Nephron (organoid): ENCODE data around the gene TRABD.

Experiments used
- H3K27ac Mint-ChIP-seq, 3 experiments: 2 replicates each; pipeline ENCODE4 v1.8.0; 2020; ENCODE audit warnings: mixed read lengths in 3 of 3, mild to moderate bottlenecking in 2 of 3, moderate library complexity in 1 of 3
- H3K27me3 Mint-ChIP-seq: 2 replicates; pipeline ENCODE4 v1.8.0; 2021; ENCODE audit warnings: low read depth, mild to moderate bottlenecking, moderate library complexity, mixed read lengths
- H3K36me3 Mint-ChIP-seq: 2 replicates; pipeline ENCODE4 v1.8.0; 2020; ENCODE audit warnings: low read depth, mixed read lengths
- H3K4me1 Mint-ChIP-seq: 2 replicates; pipeline ENCODE4 v1.8.0; 2020; ENCODE audit warnings: mixed read lengths
- H3K4me3 Mint-ChIP-seq, 3 experiments: 2 replicates each; pipeline ENCODE4 v1.8.0; 2020; ENCODE audit warnings: mild to moderate bottlenecking in 3 of 3, mixed read lengths in 3 of 3, moderate library complexity in 2 of 3
- H3K9me3 Mint-ChIP-seq: 2 replicates; pipeline ENCODE4 v1.8.0; 2020; ENCODE audit warnings: mixed read lengths
- TF ChIP-seq, protein P1 (sequence below), 3 experiments: fragments of 200-600 bp; sonication (generic); IDR thresholded peaks; one replicate each; pipeline ENCODE4 v1.5.0; 2021; ENCODE audit warnings: antibody characterized with exemption in 3 of 3; ENCODE audit not compliant: unreplicated experiment in 3 of 3

Gene TRABD

DNA sequence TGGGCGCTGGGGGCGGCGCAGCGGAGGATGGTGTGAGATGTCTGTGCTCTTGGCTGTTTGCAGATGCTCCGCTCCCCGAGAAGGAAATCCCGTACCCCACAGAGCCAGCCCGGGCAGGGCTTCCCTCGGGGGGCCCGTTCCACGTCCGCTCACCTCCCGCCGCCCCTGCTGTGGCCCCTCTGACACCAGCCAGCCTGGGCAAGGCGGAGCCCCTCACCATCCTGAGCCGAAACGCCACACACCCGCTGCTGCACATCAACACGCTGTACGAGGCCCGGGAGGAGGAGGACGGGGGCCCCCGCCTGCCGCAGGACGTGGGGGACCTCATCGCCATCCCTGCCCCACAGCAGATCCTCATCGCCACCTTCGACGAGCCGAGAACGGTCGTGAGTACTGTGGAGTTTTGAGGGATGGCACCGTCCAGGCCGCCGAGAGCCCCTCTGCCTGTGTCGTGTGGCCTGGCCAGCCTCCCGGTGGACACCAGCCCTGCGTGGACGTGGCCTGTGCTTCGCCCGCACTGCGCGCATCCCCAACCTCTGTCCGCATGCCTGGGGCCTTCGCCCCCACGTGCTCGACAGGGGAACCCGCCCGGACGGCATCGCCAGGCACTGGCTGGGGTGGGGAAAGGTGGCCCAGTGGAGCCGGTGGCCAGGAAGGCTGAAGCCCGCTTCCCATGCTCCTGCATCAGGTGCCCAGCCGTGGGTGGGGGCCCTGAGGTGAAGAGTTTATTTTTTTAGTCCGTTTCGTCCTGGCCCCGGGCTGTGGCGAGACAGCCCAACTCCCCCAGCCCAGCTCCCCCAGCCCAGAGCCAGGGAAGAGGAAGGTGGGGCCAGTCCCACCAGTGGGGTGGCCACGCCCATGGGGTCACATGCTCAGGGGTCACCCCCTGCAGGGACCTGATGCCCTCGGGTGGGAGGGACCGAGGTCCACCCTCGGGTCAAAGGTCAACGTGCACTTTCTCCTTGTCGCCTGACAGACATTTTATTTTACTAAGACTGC is 6.5 kb upstream of the TRABD start:
- TF ChIP-seq, protein P1, sequence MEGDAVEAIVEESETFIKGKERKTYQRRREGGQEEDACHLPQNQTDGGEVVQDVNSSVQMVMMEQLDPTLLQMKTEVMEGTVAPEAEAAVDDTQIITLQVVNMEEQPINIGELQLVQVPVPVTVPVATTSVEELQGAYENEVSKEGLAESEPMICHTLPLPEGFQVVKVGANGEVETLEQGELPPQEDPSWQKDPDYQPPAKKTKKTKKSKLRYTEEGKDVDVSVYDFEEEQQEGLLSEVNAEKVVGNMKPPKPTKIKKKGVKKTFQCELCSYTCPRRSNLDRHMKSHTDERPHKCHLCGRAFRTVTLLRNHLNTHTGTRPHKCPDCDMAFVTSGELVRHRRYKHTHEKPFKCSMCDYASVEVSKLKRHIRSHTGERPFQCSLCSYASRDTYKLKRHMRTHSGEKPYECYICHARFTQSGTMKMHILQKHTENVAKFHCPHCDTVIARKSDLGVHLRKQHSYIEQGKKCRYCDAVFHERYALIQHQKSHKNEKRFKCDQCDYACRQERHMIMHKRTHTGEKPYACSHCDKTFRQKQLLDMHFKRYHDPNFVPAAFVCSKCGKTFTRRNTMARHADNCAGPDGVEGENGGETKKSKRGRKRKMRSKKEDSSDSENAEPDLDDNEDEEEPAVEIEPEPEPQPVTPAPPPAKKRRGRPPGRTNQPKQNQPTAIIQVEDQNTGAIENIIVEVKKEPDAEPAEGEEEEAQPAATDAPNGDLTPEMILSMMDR (IDR thresholded peaks at IDR 0.05; ENCODE audit: unreplicated experiment in 3 of 3), result no peak
- Mint-ChIP-seq H3K9me3 (no peaks in the 10 kb centered on the region), H3K27ac (peak overlapping the region in 1 of 3 experiments; percentile 29), H3K4me3 (peak overlapping the region in 1 of 3 experiments; percentile 12), H3K4me1 (no peaks in the 10 kb centered on the region), H3K27me3 (peaks cover 15% of the 10 kb centered on the region), H3K36me3 (no peaks in the 10 kb centered on the region)

DNA sequence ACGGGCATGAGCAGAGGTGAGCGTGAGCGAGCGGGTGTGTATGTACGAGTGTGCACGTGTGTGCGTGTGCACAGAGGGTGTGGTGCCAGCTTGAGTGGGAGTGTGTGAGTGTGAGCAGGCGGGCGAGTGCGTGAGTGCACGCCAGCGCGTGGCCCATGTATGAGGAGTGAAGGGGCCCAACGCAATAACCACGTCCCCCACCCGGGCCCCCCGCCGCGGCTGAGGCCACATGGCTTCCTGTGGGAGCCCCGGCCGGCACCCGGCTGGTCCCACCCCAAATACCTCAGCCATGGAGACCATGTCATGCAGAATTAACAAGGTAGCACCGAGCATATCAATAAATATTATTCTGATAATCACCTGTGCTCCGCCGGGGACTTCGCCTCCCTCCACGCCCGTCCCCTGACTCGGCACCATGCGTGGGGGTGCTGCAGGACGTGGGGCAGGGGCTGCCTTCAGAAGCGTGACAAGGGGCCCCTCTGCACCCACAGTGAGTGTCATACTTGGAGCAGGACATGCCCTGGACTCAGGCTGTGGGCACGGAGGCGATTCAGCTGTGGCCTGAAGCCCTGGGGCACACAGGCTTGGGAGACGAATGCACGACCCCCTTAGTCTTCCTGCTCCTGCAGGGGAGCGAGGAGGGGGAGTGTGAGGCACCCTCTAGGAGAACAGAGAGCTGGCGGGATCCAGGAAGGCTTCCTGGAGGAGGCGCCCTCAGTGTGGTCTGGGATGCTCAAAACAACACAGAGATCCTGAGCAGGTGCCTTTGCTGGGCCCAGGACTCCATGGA is 5.6 kb upstream of the TRABD start:
- Mint-ChIP-seq H3K27me3 (peaks cover 8% of the 10 kb centered on the region), H3K4me1 (no peaks in the 10 kb centered on the region), H3K4me3 (peak overlapping the region in 2 of 3 experiments; percentile 12 to 48), H3K27ac (peak overlapping the region in 1 of 3 experiments; percentile 29), H3K36me3 (no peaks in the 10 kb centered on the region), H3K9me3 (no peaks in the 10 kb centered on the region)
- TF ChIP-seq, protein P1 (IDR thresholded peaks at IDR 0.05; ENCODE audit: unreplicated experiment in 3 of 3), result no peak

DNA sequence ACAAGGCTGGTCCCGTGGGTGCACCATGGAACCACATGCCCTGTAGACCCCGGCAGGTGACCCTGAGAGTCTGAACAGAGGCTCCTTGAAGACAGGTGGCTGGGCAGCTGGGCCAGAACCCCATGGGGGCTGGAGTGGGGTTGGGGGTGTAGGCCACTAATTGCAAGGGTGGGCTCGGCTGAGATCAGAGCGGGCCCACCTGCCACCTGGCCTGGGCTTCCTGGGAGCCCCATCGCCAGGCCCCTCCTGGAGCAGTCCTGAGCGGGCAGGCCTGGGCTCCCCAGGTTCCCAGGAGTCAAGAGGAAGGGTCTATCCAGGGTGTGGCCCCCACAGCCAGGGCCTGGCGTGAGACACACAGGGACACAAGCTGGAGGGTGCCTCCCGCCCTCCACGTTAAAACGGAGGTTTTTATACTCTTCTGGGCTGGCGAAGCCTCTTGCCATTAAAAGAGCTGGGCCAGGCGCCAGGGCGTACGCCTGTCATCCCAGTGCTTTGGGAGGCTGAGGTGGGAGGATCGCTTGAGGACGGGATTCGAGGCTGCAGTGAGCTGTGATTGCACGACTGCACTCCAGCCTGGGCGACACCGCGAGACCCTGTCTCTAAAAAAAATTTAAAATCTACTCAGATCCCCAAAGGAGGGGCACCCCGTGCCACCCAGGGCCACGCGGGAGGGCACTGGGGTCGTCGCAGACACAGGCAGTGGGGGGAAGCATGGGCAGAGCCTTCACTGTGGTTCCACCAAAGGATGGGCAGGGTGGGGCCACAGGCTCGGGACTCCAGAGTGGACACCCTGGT is 4.8 kb upstream of the TRABD start:
- TF ChIP-seq, protein P1 (IDR thresholded peaks at IDR 0.05; ENCODE audit: unreplicated experiment in 3 of 3), result no peak
- peaks cover under 1% of the 10 kb centered on the region for H3K27me3 Mint-ChIP-seq
- no peaks in the 10 kb centered on the region for H3K9me3 Mint-ChIP-seq
- H3K27ac Mint-ChIP-seq, result no peak overlapping the region
- no peak overlapping the region for H3K4me3 Mint-ChIP-seq
- no peaks in the 10 kb centered on the region for H3K36me3 Mint-ChIP-seq
- no peaks in the 10 kb centered on the region for H3K4me1 Mint-ChIP-seq

DNA sequence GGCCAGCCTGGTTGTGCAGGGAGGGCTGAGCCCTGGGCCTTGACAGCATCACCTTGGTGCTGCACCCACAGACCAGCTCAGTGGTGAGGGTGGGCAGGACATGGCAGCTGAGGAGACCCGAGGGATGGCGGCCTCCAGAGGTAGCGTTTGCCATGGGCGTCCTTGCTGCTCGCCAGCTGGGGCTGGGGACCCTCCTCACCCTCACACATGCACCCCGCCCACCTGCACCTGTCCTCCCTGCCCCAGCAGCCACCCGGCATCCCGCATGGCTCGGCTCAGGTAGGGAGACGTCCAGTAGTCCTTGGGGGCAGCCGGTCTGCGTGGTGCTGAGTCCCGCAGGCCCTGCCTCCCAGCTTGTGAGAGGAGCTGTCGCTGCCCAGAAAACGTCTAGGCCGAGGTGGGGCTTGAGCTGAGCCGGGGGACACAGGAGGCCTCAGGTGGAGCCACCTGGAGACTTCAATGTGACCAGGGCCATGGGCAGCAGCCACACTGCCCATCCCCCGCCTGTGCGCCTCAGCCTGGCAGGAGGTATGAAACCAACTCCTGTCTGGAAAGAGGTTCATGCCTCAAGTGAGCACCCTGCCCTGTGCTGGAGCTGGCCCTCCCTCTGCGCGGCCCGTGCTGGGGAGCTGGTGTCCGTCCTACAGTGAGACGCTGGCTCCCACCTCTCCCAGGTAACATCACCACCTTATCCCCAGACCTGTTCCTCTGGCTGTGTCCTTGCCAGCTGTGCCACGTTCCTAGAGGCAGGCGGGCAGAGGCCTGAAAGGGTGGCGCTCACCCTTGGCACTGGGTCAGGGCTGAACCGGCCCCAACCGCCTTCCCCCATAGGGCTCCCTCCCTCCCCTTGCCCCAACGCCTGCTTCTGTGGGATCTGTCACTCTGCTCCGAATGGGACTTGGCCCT is 3.3 kb upstream of the TRABD start:
- H3K4me1 Mint-ChIP-seq, result peaks cover 6% of the 10 kb centered on the region
- H3K4me3 Mint-ChIP-seq, result no peak overlapping the region
- TF ChIP-seq, protein P1 (IDR thresholded peaks at IDR 0.05; ENCODE audit: unreplicated experiment in 3 of 3), result no peak
- no peak overlapping the region for H3K27ac Mint-ChIP-seq
- H3K27me3 Mint-ChIP-seq, result no peaks in the 10 kb centered on the region
- no peaks in the 10 kb centered on the region for H3K36me3 Mint-ChIP-seq
- H3K9me3 Mint-ChIP-seq, result no peaks in the 10 kb centered on the region
